Left hindlimb (tissue), 1 donor: Measurements from ENCODE around the gene FGR.
"Not testable (repeated sequence)": the region's sequence is repeated elsewhere in the genome, so short reads cannot be mapped to it uniquely, and the experiment has no call there.

Experiments used
- DNase-seq: peaks from one replicate; pipeline ENCODE4 v3.0.0-alpha.2; 2018

FGR gene

GRCh38 chr1:27659497-27660299 is 24.7 kb upstream of the FGR start:
- DNase-seq: peak; percentile 92

GRCh38 chr1:27658951-27659496 is 24.0 kb upstream of the FGR start:
- DNase-seq: no peak

- no peak for DNase-seq
Measured at GRCh38 chr1:27656157-27656893, 21.3 kb upstream of the FGR start.

GRCh38 chr1:27655151-27655937 is 20.4 kb upstream of the FGR start:
- DNase-seq: no peak

- no peak for DNase-seq
Measured at GRCh38 chr1:27652111-27652864, 17.3 kb upstream of the FGR start.

GRCh38 chr1:27650539-27651175 is 15.7 kb upstream of the FGR start:
- no peak for DNase-seq

GRCh38 chr1:27650171-27650538 is 15.2 kb upstream of the FGR start:
- DNase-seq: no peak

- no peak for DNase-seq
Measured at GRCh38 chr1:27649306-27649635, 14.3 kb upstream of the FGR start.

- DNase-seq: no peak
Measured at GRCh38 chr1:27648602-27649305, 13.8 kb upstream of the FGR start.

GRCh38 chr1:27647328-27647727 is 12.3 kb upstream of the FGR start:
- DNase-seq: no peak

- DNase-seq: no peak
Measured at GRCh38 chr1:27646676-27647075, 11.7 kb upstream of the FGR start.

GRCh38 chr1:27645071-27645415 is 10.1 kb upstream of the FGR start:
- no peak for DNase-seq

- no peak for DNase-seq
Measured at GRCh38 chr1:27644369-27645070, 9.5 kb upstream of the FGR start.

- DNase-seq: no peak
Measured at GRCh38 chr1:27643600-27644368, 8.8 kb upstream of the FGR start.

GRCh38 chr1:27640514-27640913 is 5.5 kb upstream of the FGR start:
- not testable (repeated sequence) for DNase-seq

- no peak for DNase-seq
Measured at GRCh38 chr1:27638805-27639204, 3.8 kb upstream of the FGR start.

- DNase-seq: no peak
Measured at GRCh38 chr1:27638047-27638734, 3.2 kb upstream of the FGR start.

GRCh38 chr1:27635396-27636142 is 584 bp upstream of the FGR start:
- DNase-seq: no peak
